Measurements from ENCODE around the gene POC1A. TPM values are rescaled to one million over a fixed set of nuclear protein-coding genes. Genes with fewer than 3 reads are reported as not detected.

POC1A gene
- total and polyA plus RNA-seq, 9 of the 15 experiments (the other 6 are each of a cell fraction or from before 2014, with no cell fraction given), result 7.2 to 17.5 (median 12.1) TPM

DNA sequence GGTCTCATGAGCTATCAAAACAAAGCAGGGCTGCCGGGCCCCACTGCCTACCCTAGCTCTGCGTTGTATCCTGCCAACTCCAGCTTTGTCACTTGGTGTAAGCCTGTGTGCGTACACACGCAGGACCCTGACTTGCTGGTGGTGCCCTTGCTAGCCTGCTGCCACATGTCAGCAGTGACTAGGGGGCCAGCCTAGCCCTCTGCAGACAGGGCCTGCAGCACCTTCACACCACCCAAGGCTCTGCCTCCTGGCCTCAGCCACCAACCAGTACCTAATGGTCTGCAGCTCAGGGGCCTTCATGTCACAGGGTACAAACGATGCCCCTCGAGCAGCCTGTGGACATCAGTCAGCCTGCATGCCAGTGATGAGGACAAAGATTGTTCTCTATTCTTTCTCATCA is 67.8 kb downstream of the POC1A start (continued):
- no peak for TF ChIP-seq NR0B1 (IDR thresholded peaks at IDR 0.05; ENCODE audit: partially characterized antibody)
- no peak for TF ChIP-seq RUNX1 (IDR thresholded peaks at IDR 0.05; ENCODE audit: low read depth)
- no peak for TF ChIP-seq SIX5 (IDR thresholded peaks at IDR 0.05; ENCODE audit: borderline replicate concordance in 1 of 2, insufficient read depth in 1 of 2, low read depth in 1 of 2, low read length in 2 of 2)

DNA sequence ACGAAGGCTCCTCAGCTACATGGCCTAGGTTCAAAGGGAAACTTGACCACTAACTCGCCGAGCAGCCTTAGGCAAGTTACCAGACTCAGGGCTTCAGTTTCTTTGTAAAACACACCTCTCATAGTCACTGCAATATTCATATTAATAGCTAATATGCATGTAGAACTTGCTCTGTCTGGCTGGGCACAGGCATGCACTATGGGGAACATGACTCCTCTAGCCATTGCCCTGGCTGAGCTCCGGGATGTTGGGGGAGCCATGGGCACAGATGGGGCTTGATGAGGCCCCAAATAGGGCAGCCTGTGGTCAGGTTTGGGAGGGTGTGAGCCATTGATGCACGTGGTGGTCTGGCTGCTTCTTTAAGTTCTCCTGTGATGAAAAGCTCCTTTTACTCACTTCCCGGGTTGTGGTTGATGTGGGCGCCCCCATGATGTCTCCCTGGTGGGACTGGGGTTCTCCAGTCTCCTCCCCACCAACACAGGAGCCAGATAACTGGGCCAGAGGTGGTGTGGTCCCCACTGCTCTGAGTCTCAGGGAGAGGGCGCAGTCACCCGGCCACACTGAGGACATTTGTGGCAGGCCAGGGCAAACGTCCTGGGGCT is 68.4 kb downstream of the POC1A start:
- intact Hi-C loops (cut with micrococcal nuclease) (no loop called here), in situ Hi-C loops (cut with MboI) (no loop called here)
- Histone ChIP-seq H3K4me2 (ENCODE audit: insufficient read depth, low read length) (no peak overlapping the region), H2AFZ (ENCODE audit: low read depth, low read length) (no peak overlapping the region), H3K4me3 (no peak overlapping the region), H3K9ac (ENCODE audit: insufficient read depth in 1 of 2, low read depth in 2 of 2, low read length in 2 of 2) (peak overlapping the region in 1 of 2 experiments; percentile 45; a peak in 1 of 4 replicates), H3K79me2 (ENCODE audit: control insufficient read depth, insufficient read depth, low read length) (no peaks in the 10 kb centered on the region), H3K9me1 (ENCODE audit: control insufficient read depth, insufficient read depth, low read length) (no peaks in the 10 kb centered on the region), H3K4me1 (replicated peaks in 1 of 2; ENCODE audit: control insufficient read depth in 2 of 2, insufficient read depth in 2 of 2, low read length in 2 of 2) (peaks cover 37 to 53% of the 10 kb centered on the region in 2 experiments), H3K27ac (ENCODE audit: extremely low read depth, low read depth, low read length) (no peak overlapping the region), H3K27me3 (ENCODE audit: control insufficient read depth in 2 of 2, insufficient read depth in 2 of 2, low read length in 2 of 2) (no peaks in the 10 kb centered on the region), H3K36me3 (ENCODE audit: control insufficient read depth, insufficient read depth, low read length) (peaks cover 8% of the 10 kb centered on the region; the same call in 2 of the 3 replicates), H4K20me1 (replicated peaks; ENCODE audit: control insufficient read depth, insufficient read depth, low read length) (no peaks in the 10 kb centered on the region), H3K9me3 (replicated peaks; ENCODE audit: control insufficient read depth, insufficient read depth, low read depth, low read length) (no peaks in the 10 kb centered on the region)
- POLR2A ChIA-PET, result interaction anchor here (1.0 kb wide), 1 partner anchor 42 kb away, joined by 3 read pairs; no protein-coding TSS in a partner anchor
- no peak for FAIRE-seq
- BruUV-seq (replicated peaks), result no TSS peak
- ATAC-seq, result no peak
- no peak for DNase-seq (ENCODE audit: extremely low read depth in 1 of 4, low spot score in 3 of 4)
- CTCF ChIA-PET (ENCODE audit: low intra/inter-chr PET ratio), result no interaction called here
- 72% methylated on average over 9 of the region's 10 CpGs for WGBS (ENCODE audit: insufficient coverage, low coverage, missing lambda C conversion rate)
- TF ChIP-seq RERE (CRISPR knock-in tag; IDR thresholded peaks at IDR 0.05; ENCODE audit: borderline replicate concordance), result no peak
- TF ChIP-seq MTA2 (IDR thresholded peaks at IDR 0.05; ENCODE audit: low read depth), result no peak
- TF ChIP-seq ZFP1 (CRISPR knock-in tag; IDR thresholded peaks at IDR 0.05), result no peak
- no peak for TF ChIP-seq ZNF184 (CRISPR knock-in tag; IDR thresholded peaks at IDR 0.05)
- TF ChIP-seq POLR2AphosphoS2 (IDR thresholded peaks at IDR 0.05; ENCODE audit: low read length), result no peak
- no peak for TF ChIP-seq KLF16 (IDR thresholded peaks at IDR 0.05)
- TF ChIP-seq, protein P1, sequence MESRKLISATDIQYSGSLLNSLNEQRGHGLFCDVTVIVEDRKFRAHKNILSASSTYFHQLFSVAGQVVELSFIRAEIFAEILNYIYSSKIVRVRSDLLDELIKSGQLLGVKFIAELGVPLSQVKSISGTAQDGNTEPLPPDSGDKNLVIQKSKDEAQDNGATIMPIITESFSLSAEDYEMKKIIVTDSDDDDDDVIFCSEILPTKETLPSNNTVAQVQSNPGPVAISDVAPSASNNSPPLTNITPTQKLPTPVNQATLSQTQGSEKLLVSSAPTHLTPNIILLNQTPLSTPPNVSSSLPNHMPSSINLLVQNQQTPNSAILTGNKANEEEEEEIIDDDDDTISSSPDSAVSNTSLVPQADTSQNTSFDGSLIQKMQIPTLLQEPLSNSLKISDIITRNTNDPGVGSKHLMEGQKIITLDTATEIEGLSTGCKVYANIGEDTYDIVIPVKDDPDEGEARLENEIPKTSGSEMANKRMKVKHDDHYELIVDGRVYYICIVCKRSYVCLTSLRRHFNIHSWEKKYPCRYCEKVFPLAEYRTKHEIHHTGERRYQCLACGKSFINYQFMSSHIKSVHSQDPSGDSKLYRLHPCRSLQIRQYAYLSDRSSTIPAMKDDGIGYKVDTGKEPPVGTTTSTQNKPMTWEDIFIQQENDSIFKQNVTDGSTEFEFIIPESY (CRISPR knock-in tag; IDR thresholded peaks at IDR 0.05), result no peak

Measured in K562 (cell line).